NCI-H1048 (cell line): ENCODE measurements around the gene BCOR.

Experiments
- DNase-seq: peaks from one replicate; lab custom pipeline; 2025; lab: John Stamatoyannopoulos, UW

Gene BCOR

DNA sequence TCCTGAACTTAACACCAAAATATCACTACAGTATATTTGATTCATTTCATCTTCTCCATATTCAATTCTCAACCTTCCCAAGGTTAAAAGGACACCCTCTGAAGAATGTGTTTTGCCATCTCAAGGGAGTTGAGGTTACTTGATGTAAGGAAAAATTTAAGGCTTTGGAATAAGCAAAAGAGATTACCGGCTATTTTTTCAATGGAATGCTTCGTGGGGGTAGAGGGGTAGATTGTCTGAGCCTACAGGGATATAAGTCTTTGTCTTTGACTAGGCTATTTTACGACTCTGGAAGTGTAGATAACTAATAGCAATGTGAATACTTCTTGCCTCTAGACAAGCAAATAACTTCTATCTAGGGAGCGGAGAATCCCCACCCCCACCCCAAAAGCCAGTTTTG lies 78.2 kb downstream of the BCOR start:
- no peak for DNase-seq

DNA sequence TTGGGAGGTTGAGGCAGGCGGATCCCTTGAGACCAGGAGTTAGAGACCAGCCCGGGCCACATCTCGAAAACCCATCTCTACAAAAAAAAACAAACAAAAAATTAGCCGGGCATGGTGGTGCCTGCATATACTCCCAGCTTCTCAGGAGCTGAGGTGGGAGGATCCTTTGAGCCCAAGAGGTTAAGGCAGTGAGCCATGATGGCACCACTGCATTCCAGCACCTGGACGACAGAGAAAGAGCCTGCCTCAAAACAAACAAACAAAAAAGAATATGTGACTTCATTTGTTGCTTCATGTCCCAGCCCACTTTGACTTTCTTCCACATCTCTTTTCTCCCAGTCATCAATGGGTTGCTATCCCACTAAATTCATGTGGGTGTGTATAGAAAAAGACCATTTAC lies 79.7 kb downstream of the BCOR start:
- no peak for DNase-seq

DNA sequence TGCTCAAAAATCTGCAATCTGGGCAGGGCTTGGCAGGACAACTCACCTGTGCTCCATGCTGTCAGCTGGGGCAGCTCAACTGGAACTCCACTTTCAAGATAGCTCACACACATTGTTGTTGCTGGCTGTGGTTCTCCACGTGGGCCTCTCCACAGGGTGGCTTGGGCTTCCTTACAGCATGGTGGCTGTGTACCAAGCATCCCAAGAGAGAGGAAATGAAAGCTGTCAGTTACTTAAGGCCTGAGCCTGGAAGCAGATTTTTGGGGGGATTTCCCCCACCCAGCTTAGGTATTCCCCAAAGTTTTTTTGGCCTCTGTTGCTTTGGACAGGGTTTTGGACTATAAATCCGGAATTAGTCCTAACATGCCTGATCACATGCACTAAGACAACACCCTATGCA lies 81.0 kb downstream of the BCOR start:
- DNase-seq, result no peak

DNA sequence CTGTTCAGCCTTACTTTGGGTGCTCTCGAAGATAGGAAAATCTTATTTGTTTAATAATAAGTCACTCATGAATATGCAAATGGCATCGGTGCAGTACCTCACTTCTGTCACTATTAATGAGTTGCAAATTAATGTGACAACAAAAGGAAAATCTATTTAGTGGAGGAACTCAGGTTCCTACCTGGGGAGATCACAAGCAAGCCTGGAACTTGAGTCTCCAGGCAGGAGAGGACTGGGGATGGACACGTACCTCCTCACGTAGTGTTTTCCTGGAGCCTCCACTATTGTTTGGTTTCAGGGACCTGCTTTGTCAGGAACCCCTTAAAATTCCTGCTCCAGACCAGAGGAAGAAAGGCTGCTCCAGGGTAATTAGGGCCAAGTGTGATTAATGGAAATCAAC lies 82.1 kb downstream of the BCOR start:
- no peak for DNase-seq

DNA sequence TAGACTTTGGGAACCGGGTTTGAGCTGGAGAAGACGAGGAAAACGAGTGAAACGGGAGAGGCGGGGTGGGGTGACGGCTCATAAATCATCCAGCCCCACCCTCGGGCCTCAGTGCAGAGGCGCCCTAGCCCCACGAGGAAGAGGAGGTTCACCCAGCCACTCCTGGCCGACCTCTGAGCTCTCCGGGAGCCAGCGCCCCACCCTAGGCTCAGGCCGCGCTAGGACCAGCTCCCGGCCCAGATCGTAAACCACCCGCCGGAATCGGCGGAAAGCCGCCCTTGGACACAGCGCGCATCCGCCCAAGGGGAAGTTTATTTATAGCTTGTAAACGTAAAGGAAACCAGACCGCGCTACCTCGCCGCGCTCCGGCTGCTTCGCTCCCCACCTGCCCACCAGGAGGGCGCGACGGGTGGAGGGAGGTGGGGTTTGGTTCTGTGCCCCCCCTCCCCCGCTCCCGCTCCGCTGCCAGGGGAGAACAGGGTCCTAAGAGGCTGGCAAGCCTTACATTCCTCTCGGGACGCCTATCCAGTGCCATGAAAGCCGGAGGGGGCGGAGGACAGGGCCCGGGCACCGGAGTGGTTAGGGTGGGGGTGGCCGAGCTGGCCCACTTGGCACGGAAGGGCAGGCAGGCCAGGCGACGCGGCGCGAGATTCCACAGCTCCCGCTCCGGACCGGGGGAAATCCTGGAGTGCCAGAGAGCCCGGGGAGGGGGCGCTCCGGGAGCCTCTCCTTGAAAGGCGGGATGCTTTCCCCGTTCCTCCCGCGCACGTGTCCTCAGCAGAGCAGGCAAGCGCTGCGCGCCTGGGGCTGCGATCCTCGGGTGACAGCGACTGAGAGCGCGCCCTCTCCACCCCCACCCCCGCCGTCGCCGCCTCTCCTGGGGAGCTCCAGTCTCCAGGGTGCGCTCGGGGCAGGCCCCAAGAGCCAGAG lies 84.2 kb downstream of the BCOR start:
- no peak for DNase-seq

DNA sequence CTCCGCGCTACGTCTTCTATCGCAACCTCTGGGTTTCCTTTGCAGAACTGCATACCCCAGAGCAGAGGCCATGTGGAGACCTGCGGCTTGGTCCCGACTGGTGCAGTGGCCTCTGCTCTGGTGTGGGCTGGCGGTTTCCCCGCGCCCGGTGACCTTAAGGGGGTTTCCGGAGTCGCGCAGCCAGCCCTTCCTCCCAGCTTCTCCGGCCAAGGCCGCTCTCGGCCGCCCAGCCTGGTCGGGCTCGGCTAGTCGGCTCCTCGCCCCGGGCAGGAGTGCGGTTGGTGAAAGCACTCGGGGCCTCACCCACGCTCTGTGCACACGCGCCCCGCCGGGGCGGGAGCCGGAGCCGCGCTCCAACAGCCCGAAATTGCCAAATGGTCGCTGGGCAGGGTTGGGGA lies 84.9 kb downstream of the BCOR start:
- DNase-seq, result no peak

DNA sequence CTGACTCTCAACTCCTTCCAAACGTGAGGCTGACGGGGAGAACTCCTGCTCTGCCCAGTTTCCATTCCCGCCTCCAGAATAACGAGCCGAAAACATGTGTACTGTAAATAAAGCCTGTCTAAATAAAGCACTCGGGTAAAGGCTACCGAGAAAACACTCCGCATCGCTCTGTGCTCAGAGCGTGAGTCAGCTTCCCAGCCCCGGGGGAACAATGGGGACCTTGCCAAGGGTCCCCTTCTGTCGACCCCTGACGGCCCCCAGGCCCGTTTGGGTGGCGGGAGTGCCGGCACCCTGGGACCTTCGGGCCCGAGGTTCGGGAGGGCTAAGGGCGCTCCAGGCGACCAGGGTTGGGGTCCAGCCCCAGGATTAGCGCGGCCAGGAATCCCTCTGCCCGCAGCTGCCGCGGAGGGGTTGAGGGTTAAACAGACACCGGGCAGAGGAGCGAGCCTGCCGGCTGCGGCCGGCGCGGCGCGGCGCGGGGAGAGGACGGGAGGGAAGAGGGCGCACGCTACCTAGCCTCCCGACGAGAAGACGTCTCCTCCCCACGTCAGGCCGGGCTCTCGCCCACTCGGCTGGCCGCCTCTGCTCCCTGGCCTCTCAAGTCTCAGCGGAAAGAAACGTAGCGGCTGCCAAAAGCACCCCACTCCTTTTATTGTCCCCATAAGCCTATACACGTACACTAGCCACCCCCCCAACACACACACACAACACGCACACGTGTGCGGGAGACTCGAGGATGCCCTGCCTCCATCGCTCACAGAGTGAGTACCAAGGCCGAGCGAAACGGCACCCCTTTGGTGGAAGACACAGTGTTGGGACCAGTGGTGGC lies 85.5 kb downstream of the BCOR start:
- DNase-seq, result no peak

DNA sequence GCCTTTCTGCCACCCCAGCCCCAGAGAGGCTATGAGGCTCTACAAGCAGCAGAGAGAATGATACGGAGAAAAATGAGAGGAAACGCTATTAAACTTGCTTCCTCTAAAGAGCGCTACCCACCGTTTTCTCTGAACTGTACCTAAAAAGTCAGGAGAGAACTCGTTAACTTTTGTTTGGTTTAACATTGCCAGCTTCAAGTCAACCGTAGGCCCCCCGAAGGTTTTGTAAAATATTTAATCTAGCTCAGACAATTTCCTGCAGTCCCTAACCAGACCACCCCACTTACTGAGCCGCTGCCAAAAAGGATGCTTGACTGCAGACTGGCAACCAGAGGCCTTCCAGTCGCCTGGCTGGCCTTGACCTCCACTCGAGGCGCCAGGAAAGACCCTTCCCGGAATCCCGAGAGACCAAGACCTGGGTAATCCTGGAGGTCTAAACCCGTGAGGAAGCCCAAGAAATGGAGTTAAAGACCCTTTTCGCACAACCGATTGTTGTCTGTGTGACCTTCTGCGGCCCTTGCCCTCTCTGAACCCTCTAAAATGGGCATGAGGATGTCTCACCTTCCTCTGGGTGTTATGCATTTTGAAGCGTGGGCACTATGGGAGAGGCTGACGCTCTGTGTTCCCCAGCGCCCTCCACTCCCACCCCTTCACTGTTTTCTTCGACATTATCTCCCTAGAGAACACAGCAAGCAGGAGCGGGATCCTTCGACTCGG lies 86.3 kb downstream of the BCOR start:
- no peak for DNase-seq

DNA sequence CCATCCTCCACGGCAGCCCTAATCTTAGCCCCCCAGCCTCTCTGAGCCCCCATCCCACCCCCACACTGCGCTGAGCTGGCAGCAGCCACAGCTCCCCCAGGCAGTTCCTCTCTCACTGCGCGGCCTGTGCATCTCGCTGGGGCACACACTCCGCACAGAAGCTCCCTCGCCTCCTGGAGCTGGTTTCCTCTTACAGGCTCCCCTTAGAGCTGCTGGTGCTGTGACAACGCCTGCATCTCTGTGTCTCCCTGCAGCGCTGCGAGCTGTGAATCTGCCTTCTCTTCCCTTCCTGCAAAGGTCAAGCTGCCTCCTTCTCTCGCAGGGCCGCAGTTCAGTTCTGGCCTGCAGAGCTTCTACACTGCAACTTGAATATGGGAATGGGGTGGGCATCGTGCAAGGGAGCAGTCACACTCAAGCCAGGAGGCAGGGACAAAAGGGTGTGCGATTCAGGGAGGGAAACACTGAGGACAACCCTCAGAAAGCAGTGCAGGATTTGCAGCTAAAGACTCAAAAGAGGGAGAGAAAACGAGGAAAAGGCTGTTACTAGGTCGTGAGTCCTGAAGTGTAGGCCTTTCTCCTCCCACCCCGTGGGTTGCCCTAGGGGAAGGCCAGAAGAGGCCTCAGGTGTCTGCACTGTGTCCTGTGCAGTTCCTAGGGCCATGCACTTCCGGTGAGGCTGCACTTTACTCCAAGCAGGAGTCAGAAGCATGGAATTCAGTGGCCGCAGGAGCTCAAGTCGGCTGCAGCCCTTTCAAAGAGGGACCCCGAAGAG lies 87.0 kb downstream of the BCOR start:
- DNase-seq, result no peak

DNA sequence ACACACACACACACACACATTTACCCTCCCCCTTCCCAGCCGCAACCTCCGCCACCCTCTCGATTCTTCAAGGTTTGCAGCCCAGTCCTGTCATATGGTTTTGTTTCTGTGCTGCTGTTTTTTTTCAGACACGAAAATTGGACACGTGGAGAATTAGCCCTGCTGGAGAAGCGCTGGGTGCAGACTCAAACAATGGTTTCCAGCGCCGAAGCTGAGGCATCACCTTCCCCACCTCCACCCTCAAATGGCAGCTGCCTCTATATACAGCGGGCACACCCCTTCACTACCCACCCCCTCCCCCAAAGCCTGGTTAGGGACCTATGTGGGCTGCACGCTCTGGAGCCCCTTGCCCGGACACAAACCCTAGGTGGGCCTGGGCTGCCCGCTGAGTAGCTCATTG lies 87.9 kb downstream of the BCOR start:
- no peak for DNase-seq

DNA sequence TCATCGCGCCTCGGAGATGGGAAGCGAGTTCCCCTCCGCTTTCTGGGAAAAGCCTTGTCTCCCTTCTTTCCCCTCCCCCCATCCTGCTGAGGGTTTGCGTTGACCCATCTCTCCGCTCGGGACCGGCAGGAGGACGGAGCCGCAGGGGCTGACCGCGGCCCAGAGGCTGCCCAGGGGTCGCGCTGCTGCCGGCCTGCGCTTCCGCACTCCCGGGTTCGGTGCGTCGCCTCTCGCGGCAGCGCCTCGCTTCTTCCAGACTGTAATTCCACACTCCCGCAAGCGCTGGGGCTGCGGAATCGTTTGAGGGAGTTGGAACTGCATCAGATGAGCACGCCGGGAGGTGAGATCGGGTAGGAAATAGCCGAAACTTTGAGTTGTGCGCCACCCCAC lies 88.3 kb downstream of the BCOR start:
- DNase-seq, result no peak

DNA sequence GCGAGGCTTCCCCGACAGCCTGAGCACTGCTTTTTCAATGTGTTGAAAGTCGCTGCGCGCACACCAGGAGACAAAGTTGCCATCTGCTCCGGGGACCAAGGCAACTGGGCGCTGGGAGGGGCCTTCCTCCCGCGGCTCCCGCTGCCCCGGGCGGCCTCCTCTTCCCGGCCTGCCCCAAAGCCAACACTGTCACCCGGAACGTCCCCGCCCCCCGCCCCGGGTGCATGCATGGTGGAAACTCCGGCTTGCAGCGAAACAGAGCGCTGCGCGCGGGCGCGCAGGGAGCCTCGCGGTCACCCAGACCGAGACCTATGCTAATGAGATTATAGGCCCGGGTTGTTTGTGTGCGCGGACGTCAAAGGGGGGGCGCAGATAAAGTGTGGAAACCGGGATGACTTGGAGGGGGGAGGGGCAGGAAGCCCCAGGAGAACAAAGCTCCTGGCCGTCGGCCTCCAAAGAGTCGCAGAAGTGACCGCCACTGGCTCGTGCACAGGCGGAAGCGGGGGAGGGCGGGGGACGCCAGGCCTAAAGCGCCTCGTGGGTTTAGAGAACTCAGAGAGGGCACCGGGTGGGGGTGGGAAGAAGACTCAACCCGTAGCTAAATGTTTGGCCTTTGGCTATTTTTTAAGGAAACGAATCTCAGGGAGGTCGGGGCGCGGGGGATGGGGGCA lies 88.8 kb downstream of the BCOR start:
- DNase-seq, result no peak

DNA sequence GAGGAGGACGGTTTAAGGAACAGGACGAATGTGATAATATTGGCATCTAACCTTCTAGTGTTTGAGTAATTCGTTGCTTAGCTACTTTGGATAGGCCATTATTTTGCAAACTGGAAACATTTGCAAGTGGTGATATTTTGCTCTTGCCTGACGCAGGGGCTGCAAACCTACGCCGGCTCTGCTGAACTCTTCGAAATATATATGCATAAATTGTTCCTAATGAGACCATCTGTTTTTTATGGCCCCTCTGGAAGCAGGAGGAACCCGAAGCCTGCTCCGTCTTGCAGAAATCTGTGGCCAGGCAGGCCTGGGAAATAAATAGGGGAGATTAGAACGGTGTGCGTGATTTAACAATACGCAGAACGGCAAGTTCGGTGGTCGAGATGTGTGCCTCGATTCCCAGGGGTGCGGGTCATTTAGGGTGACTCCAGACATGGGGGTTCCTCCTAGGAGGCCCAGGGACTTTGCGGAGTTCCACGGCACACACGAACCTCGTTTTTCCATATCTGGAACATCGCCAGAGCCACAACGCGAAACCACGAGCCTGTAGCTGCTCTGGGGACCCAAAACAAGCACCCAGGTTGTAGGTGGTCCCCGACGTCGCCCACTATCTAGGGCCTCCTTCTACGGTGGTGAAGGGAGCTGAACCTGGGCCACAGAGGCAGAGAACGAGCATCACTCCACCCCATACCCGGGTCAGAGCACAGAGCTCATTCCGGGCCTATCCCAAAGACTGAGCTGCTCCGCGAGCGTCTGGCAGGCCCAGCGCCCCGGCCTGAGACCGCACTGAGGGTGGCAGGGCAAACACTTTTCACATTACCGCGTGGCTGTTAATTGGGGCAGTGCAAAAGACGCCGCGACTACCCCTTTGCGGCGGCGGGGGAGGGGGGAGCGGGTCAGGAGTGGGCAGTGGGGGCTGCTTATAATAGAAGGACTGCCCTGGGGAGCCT lies 89.7 kb downstream of the BCOR start:
- DNase-seq, result no peak

DNA sequence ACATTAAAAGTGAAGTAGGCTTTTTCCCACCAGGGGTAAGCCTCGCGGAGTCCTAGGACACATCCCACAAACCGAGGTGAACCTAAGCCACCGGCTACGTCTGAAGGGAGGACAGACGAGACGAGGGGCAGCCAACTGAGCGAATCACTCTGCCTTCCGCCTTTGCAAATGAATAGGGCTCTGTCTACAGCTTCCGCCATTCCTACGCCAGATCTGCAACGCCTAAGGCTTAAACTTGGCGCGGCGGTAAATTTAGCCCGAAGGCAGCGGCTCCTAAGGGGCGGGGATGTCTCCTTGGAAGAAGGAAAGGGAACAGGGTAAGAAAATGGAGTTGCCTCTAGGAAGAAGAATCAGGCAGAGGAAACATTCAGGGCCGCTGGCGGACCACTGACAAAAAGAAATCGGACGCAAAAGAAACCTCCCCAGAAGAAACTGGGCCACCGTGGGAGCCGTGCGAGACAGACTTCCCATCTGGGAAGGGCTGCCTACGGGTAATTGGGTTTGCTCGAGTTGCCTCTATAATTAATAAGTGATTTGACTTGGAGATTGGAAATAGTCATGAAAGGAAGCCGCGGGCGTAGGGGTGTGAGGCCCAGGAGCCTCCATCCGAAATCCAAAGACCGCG lies 90.5 kb downstream of the BCOR start:
- no peak for DNase-seq

DNA sequence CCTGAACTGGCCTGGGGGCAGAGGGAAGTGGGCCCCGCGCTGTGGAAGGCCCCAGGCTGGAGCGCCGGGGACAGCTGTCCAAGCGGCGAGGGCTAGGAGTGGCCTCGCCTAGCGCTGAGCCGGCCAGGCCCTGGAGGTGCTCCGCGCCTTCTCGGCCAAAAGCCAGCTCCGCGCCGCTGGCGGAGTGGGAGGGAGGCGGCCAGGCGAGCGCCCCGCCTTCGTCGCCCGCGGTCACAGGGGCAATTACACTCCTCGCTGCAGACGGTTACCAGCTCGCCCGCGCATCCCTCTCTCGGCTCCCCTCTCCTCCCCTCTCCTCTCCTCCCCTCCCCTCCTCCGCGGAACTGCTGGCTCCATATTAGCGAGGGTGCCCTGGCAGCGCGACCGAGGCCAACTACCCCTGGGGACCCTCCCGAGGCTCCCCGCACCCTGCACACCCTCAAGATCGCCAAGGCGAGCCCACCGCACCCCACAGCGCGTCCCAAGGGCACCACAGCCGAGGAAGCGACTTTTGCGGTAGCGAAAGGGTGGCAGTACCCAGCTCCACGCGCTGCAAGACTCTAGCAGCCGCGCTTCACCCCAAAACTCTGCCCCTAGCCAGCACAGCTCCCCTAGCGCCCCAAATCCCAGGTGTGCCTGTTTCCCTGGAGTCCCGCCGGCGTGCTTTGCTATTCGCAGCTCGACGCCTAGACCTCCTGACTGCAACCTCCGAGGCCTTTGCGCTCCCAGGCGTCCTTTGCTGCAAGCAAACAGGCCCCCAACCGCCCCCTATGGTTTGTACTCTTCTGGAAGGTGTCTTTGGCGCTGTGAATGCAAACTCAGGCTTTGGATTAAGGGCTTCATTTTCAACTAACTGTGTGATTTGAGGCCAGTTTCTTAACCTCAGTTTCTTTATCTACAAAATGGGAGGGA lies 91.4 kb downstream of the BCOR start:
- DNase-seq, result no peak

DNA sequence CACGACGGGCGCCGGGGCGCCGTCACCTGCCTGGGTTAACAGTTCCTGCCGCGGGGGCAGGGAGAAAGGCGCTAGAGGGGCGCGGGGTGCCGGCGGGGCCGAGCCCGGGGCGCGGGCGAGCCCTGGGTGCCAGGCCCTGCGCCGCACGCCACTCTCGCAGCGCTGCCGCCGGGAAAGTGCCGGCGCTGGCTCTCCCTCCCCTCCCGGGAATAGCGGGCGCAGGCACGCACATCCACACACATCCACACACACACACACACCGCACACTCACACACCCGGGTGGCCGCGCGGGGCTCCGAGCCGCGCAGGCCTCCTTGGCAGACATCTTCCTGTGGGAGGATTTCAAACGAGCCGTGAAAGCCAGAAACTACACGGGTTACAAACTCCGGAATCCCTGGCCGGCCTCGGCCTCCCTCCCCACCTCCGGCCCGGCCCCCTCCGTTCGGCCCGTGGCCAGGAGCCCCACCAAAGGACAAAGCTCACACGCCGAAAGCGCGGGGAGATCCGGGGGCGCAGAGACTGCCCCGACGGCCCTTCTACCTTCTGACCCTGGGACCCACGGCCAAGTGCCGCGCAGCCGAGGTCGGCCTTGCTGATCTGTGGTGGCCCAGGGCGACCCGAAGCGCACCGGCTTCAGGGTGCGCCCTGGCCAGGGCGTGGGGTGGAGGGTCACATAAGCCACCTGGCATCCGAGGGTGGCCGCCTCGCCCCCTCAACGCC lies 92.3 kb downstream of the BCOR start:
- DNase-seq, result no peak

DNA sequence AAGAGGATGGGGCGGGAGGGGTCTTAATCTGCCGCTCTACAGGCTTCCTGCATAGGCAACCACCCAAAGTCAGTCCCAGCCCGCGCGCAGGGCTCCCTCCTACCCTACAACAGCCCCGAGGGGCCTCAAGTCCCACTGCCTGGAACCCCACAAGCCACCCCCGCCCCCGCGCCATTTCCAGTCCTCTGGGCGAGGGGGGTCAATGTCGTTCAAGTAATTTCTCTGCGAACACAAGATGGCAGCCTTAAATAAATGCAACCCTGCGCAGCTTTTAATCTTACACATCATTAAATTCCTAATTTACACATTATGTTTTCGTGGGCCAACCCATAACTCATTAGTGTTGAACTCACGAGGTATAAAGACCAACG lies 92.9 kb downstream of the BCOR start:
- no peak for DNase-seq

DNA sequence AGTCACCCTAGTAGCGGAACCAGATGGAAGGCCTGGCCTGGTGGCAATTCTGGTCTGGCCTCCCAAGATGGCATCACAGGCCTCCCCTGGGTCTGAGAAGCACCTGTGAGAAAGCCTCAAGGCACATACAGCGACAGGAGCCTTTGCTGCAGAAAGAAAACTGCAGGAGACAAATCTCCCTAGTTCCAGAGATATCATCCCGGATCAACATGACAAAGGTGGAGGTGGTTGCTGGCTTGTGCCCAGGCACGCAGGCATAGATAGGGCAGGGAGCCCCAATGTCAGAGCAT lies 93.6 kb downstream of the BCOR start:
- DNase-seq, result no peak
